HepG2 (cell line): ENCODE results near the gene VEGFB. TPM values are rescaled to one million over a fixed set of nuclear protein-coding genes. Genes with fewer than 3 reads are reported as not detected.

ENCODE experiments used
- ARNT2 ChIP-seq: sonication (generic); formaldehyde crosslinking; IDR thresholded peaks from 2 replicates; pipeline ENCODE4 v1.8.0; 2022; ENCODE audit warnings: mild to moderate bottlenecking, low read depth, missing genetic modification reagents, moderate library complexity
- HNRNPLL ChIP-seq: fragments of 200-400 bp; formaldehyde crosslinking; IDR thresholded peaks from 2 replicates; pipeline ENCODE4 v1.6.1; 2017; ENCODE audit warnings: mild to moderate bottlenecking, low read depth, low read length; ENCODE audit not compliant: poor library complexity, severe bottlenecking
- HOXA9 ChIP-seq: sonication (generic); formaldehyde crosslinking; IDR thresholded peaks from 2 replicates; pipeline ENCODE4 v1.8.1; 2022; ENCODE audit warnings: missing genetic modification reagents, mild to moderate bottlenecking, moderate library complexity, borderline replicate concordance
- NKX3-1 ChIP-seq: sonication (generic); formaldehyde crosslinking; IDR thresholded peaks from 2 replicates; pipeline ENCODE4 v1.5.0; 2020; ENCODE audit warnings: missing genetic modification reagents
- ZBTB38 ChIP-seq: sonication (generic); formaldehyde crosslinking; IDR thresholded peaks from 2 replicates; pipeline ENCODE4 v1.5.1; 2020; ENCODE audit warnings: mild to moderate bottlenecking, missing genetic modification reagents
- ZNF260 ChIP-seq: sonication (generic); formaldehyde crosslinking; IDR thresholded peaks from 2 replicates; pipeline ENCODE4 v1.4.0; 2020; ENCODE audit warnings: missing genetic modification reagents, low read depth, mild to moderate bottlenecking, borderline replicate concordance
- ZNF556 ChIP-seq: sonication (generic); formaldehyde crosslinking; IDR thresholded peaks from 2 replicates; pipeline ENCODE4 v1.4.0; 2020; ENCODE audit warnings: mild to moderate bottlenecking, missing genetic modification reagents, borderline replicate concordance
- ZNF773 ChIP-seq: sonication (generic); formaldehyde crosslinking; IDR thresholded peaks from 2 replicates; pipeline ENCODE4 v1.4.0; 2020; ENCODE audit warnings: missing genetic modification reagents, borderline replicate concordance
- polyA plus RNA-seq, 8 experiments: library from polyadenylated mRNA; depleted of rRNA in 3 of 8; stranded (reverse) in 7 of 8; unstranded in 1 of 8; fragments of >200 nt; fragmentation: Illumina TruSeq in 4 of 8; extraction: Trizol in 4 of 8; gene quantifications; 2 replicates each; pipeline versions ENCODE4 v1.2.1 to v1.2.3, GENCODE V29; 2011 to 2016; ENCODE audit warnings: low read depth in 4 of 8, missing spikeins in 1 of 8, mixed read lengths in 1 of 8; ENCODE audit not compliant: insufficient read depth in 1 of 8
- total RNA-seq, 5 experiments: library from RNA; depleted of rRNA; stranded (reverse); fragments of >200 nt; fragmentation: Illumina TruSeq; extraction: Trizol; gene quantifications; 2 replicates each; pipeline ENCODE4 v1.2.3, GENCODE V29; 2016; ENCODE audit warnings: low read depth in 1 of 5
- TF ChIP-seq, protein P1 (sequence below), 2 experiments: fragments of 450-650 bp in 1 of 2; sonication (generic) in 1 of 2; formaldehyde crosslinking in 1 of 2; IDR thresholded peaks; 2 replicates each; pipeline versions ENCODE4 v1.6.1 to v1.8.0; 2016 to 2022; ENCODE audit warnings: antibody characterized with exemption in 1 of 2, mild to moderate bottlenecking in 1 of 2, missing genetic modification reagents in 1 of 2

Gene VEGFB
- total and polyA plus RNA-seq, 2 of the 13 experiments (the other 11 are each of a cell fraction or from before 2014, with no cell fraction given), result 9.0 to 11.3 TPM

DNA sequence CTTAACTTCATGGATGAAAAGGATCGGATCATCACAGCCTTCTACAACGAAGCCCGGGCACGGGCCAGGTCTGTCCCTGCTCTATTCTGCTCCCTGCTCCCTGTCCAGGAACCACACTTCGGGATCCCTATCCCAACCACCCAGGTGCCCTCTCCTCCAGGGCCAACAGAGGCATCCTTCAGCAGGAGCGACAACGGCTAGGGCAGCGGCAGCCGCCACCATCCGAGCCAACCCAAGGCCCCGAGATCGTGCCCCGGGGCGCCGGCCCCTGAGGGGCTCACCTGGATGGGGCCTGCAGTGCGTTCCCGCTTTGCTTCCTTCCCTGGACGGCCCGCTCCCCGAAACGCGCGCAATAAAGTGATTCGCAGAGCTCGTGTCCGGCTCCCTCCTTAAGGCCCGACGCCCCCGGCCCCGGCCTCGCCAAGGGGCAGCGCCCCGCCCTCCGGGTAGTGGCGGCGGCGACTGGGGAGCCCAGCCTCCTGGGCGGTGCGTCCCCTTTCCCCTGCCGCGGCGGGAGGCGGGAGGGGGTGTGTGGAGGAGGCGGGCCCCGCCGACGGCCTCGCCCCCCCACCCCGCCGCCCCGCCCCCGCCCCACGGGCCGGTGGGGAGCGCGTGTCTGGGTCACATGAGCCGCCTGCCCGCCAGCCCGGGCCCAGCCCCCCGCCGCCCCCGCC is at the start of gene VEGFB (continued):
- TF ChIP-seq ARNT2 (peak; percentile 59; the same call in 1 of the 2 replicates), HNRNPLL (peak; percentile 19), ZNF773 (CRISPR knock-in tag) (no peak), NKX3-1 (CRISPR knock-in tag) (no peak), ZBTB38 (CRISPR knock-in tag) (peak; percentile 70), ZNF260 (CRISPR knock-in tag) (no peak), HOXA9 (CRISPR knock-in tag) (no peak), ZNF556 (0 out of 2 replicates have a peak, but pooled peaks have one; percentile 36)
- TF ChIP-seq, protein P1, sequence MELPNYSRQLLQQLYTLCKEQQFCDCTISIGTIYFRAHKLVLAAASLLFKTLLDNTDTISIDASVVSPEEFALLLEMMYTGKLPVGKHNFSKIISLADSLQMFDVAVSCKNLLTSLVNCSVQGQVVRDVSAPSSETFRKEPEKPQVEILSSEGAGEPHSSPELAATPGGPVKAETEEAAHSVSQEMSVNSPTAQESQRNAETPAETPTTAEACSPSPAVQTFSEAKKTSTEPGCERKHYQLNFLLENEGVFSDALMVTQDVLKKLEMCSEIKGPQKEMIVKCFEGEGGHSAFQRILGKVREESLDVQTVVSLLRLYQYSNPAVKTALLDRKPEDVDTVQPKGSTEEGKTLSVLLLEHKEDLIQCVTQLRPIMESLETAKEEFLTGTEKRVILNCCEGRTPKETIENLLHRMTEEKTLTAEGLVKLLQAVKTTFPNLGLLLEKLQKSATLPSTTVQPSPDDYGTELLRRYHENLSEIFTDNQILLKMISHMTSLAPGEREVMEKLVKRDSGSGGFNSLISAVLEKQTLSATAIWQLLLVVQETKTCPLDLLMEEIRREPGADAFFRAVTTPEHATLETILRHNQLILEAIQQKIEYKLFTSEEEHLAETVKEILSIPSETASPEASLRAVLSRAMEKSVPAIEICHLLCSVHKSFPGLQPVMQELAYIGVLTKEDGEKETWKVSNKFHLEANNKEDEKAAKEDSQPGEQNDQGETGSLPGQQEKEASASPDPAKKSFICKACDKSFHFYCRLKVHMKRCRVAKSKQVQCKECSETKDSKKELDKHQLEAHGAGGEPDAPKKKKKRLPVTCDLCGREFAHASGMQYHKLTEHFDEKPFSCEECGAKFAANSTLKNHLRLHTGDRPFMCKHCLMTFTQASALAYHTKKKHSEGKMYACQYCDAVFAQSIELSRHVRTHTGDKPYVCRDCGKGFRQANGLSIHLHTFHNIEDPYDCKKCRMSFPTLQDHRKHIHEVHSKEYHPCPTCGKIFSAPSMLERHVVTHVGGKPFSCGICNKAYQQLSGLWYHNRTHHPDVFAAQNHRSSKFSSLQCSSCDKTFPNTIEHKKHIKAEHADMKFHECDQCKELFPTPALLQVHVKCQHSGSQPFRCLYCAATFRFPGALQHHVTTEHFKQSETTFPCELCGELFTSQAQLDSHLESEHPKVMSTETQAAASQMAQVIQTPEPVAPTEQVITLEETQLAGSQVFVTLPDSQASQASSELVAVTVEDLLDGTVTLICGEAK (IDR thresholded peaks at IDR 0.05), result no peak
- TF ChIP-seq, protein P1 (CRISPR knock-in tag; IDR thresholded peaks at IDR 0.05), result no peak
